HG03342 (cell line): ENCODE data around the gene PI4KA.
"Not testable (repeated sequence)": the region's sequence is repeated elsewhere in the genome, so short reads cannot be mapped to it uniquely, and the experiment has no call there.

ENCODE experiments used
- ATAC-seq: cut with Tn5 transposase; IDR thresholded peaks from one replicate; pipeline ENCODE4 v1.9.1; 2021; ENCODE audit warnings: mild to moderate bottlenecking, moderate library complexity; ENCODE audit not compliant: unreplicated experiment

PI4KA gene

GRCh38 chr22:20852076-20852475, 6.5 kb downstream of the PI4KA start:
- ATAC-seq = no peak

GRCh38 chr22:20847318-20847822, 11.2 kb downstream of the PI4KA start:
- ATAC-seq = no peak

GRCh38 chr22:20844055-20845037, 14.3 kb downstream of the PI4KA start:
- ATAC-seq = no peak

DNA sequence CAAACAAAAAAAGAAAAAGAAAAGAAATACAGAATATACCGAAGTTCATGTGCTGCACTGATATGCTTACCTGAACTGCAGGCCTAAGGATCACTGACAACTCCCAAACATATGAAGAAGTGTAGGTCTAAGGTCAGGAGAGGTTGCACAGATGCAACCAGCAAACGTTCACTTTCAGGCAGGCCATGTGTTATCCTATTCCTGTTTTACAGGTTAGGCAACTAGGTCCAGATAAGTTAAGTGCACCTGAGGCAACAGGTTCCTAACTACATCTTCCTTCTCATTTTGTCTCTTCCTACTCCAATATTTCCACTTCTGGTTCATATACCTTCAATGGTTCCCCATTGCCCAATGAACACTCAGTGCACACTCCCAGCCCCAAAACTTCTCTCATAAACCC, 15.1 kb downstream of the PI4KA start:
- ATAC-seq = no peak

DNA sequence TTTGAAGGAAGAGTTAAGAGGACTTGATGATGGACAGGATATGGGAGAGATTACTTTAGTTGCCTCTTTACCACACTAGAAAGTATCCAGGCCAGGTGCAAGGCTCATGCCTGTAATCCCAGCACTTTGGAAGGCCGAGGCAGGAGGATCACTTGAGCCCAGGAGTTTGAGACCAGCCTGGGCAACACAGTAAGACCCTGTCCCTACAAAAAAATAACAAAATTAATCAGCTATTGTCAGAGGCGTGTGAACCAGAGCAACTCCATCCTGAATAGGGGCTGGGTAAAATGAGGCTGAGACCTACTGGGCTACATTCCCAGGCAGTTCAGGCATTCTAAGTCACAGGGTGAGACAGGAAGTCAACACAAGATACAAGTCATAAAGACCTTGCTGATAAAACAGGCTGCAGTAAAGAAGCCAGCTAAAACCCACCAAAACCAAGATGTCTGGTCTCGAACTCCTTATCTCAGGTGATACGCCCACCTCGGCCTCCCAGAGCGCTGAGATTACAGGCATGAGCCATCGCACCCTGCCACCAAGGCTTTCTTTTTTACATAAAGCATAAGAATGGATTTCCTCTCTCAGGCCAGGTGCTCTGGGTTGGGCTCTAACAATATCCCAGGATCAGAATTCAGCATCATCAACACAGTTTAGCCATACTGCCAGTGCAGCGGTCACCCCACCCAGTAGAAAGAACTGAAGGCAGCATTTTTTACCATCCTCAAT, 17.8 kb downstream of the PI4KA start:
- no peak for ATAC-seq

GRCh38 chr22:20839837-20840645, 18.6 kb downstream of the PI4KA start:
- ATAC-seq = no peak

DNA sequence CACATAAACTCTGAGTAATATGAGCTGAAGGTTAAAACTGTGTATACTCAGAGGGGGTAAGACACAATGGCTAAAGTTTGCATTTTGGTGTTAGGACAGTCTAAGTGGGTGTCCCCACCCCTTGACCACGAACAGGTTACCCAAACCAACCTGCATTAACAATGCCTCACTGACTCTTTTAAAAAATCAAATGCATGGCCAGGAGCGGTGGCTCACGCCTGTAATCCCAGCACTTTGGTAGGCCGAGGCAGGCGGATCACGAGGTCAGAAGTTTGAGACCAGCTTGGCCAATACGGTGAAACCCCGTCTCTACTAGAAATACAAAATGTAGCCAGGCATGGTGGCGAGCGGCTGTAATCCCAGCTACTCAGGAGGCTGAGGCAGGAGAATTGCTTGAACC, 19.3 kb downstream of the PI4KA start:
- ATAC-seq = not testable (repeated sequence)

DNA sequence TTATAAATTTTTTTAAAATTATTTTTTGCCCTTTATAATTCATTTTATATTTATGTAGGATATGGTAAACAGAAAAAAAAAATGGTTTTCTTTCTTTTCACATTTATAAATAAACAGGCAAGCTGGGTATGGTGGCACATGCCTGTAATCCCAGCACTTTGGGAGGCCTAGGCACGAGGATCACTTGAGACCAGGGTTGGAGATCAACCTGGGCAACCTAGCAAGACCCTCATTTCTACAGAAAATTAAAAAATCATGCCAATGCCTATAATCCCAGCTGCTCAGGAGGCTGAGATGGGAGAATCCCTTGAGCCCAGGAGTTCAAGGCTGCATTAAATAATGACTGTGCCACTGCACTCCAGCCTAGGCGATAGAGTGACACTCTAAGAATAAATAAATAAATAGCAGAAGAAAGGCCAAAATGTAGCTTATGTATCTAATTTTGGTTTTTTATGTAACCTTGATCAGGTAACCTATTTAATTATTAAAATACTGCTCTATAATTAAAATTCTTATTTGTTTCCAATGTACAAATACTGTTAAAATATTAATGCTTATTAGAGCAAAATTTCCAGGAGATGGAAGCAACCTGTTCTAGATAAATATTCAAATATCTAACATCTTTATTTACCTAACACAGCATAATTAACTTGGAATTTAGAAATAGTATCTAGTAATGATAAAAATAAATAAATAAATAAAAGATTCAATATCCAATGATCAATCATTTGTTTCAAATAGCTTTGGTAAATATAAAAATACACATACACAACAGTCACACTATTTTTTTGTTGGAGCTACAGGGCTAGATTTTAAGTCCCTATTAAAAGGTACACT, 21.4 kb downstream of the PI4KA start:
- no peak for ATAC-seq

DNA sequence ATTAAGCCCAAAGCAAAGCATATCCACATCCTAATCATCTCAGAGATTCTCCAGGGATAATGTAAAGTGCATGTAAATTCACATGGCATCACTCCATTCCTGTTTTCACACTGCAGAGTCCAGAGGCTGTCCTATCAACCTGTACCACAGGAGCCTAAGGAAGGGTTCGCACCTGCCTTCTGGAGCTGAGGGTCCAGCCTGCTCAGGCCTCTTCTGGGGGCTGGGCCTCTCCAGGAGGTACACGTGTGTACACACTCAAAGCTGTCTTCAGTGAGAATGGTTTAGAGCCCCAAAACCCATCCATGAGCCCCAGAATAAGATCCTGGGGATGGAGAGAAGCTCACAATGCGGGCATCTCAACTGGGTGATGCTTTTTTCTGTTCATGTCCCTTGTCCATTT, 23.9 kb downstream of the PI4KA start:
- ATAC-seq = no peak

DNA sequence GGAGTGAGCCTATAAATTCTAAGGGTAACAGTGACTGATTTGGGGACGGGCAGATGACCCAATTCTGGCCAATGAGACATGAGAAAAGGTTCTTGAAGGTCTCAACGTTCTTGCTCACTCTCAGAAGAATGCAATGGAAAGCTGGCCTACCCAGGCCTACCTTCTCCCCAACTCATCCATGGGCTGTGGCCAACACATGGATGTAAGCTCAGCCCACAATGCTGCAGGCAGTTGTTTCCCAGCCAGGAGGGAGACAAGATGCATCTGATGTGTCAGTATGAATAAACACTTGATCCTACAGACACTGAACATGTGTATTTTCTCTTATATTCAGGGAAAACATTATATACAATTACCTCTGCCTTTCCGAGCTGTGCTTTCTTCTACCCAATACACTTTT, 24.4 kb downstream of the PI4KA start:
- ATAC-seq = no peak

DNA sequence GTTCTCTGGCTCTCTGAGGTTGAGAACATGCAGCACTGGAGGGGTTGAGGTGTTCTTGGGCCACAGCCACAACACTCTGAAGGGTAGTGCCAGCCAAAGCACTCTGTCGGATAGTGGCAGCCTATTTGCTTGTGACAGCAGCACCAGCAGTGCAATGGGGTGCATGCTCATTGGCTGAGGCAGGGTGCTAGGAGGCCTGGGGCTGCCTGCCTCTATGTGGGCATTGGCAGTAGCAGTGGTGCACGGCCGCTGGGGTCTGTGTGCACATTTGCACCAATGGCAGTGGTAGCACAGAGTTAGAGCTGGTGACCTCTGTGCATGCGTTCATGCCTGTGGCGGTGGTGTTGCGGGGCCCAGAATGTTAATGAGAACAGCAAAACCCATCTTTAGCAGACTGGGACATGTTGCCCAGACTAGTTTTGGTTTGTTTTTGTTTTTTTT, 25.4 kb downstream of the PI4KA start:
- ATAC-seq = no peak

- ATAC-seq = no peak
These were observed 29.0 kb downstream of the PI4KA start for GRCh38 chr22:20829491-20830134.

DNA sequence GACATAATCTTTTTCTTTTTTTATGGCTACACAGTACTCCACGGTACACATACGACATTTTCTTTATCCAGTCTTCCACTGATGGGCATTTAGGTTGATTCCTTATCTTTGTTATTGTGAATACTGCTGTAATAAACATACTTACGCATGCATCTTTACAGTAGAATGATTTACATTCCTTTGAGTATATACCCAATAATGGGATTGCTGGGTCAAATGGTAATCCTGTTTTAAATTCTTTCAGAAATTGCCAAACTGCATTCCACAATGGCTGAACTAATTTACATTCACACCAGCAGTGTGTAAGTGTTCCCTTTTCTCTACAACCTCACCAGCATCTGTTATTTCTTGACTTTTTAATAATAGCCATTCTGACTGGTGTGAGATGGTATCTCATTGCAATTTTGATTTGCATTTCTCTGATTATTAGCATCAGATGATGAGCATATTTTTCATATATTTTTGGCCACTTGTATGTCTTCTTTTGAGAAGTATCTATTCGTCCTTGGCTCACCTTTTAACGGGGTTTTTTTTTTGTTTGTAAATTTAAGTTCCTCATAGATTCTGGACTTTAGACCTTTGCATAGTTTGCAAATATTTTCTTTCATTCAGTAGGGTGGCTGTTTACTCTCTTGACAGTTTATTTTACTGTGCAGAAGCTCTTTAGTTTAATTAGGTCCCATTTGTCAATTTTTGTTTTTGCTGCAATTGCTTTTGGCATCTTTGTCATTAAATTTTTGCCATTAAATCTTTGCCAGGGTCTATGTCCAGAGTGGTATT, 32.0 kb downstream of the PI4KA start:
- ATAC-seq = not testable (repeated sequence)

DNA sequence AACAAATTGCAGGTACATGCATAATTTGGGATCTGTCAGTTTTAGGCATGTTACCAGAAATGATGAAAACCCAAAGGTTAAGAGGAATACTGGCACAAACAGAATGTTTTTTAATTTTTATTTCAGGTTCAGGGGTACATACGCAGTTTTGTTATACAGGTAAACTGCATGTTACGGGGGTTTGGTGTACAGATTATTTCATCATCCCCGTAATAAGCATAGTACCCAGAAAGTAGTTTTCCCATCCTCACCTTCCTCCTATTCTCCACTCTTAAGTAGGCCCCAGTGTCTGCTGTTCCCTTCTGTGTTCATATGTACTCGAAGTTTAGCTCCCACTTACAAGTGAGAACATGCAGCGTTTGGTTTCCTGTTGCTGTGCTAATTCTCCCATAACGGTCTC, 33.0 kb downstream of the PI4KA start:
- ATAC-seq = no peak

GRCh38 chr22:20825216-20825615, 33.4 kb downstream of the PI4KA start:
- ATAC-seq = not testable (repeated sequence)

DNA sequence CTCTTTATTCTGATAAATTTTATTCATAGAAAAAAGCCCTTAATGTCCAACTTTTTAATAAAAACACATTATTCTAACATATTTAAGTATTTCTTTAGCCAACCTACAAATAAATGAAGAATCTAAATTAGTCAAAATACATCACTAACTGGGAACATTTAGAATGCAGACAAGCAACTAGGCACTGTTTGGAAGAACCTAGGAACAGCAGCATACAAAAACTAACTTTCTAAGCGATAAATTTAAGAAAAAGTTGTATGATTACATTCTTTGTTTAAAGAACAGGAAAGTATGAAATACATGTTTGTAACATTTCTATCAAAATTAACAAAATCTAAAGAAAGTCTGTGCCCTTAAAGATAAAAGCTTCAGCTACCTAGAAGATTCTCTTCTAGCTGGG, 35.3 kb downstream of the PI4KA start:
- ATAC-seq = no peak

- ATAC-seq = no peak
These were observed 36.4 kb downstream of the PI4KA start for GRCh38 chr22:20822240-20822639.

DNA sequence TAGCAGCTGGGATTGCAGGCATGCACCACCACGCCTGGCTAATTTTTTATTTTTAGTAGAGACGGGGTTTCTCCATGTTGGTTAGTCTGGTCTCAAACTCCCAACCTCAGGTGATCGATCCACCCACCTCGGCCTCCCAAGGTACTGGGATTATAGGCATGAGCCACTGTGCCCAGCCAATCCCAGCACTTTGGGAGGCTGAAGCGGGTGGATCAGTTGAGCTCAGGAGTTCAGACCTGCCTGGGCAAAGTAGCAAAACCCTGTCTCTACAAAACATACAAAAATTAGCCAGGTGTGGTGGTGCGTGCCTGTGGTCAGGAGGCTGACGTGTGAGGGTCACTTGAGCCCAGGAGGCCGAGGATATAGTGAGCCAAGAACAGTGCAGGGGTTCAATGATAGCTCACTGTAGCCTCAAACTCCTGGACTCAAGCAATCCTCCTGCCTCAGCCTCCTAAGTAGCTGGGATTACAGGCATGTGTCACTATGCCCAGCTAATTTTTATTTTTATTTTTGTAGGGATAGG, 36.8 kb downstream of the PI4KA start:
- not testable (repeated sequence) for ATAC-seq
